Measurements from ENCODE around the gene FGG.

FGG gene

GRCh38 chr4:154612472-154613414 is at the start of gene FGG:
Gene FGG, minus strand, starts transcription at chr4:154612656. Its CDS starts 47 bp downstream, at chr4:154612609.
- no peak for DNase-seq (ENCODE audit: low read depth in 2 of 2)

GRCh38 chr4:154660052-154660451 is 47.6 kb upstream of the FGG start:
- no peak for DNase-seq (ENCODE audit: low read depth in 2 of 2)

- DNase-seq (ENCODE audit: low read depth in 2 of 2) = no peak
Observed at GRCh38 chr4:154658680-154659405, 46.4 kb upstream of the FGG start.

DNA sequence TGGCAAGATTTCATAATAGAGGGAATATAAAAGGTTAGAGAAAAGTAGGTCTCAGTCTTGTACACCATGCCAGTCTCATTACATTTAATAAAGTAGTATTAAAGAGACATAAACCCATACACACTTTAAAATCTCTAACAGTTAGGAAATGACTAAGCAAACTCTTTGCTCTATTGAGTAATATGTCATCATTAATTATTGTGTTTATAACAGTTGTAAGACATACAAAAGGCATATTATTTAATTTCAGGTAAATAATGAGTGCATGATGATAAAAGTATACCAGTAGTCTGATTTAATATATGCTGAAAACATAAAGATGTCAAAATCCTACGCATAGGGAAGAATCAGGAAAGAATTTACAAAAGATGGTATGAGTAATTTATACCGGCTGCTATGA is 31.0 kb upstream of the FGG start:
- DNase-seq (ENCODE audit: low read depth in 2 of 2) = no peak

GRCh38 chr4:154642373-154643009 is 30.0 kb upstream of the FGG start:
- no peak for DNase-seq (ENCODE audit: low read depth in 2 of 2)

DNA sequence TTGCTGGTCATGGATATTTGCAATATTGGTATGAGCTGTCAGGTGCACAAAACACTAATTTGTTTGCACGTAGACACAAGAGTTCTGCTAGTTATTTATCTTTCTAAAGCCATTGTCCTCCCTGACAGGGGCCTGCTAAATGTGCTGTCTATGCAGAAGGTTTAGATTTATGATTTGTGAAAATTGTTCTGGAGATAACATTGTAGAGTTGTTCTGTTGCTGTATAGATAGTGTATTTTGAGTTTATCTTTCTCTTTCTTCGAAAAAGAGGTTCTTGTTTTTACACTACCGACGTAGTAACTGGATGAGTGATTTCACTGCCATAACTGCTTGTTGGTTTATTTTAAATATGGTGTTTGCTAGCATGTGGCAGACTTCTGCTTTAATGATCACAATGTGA is 28.5 kb upstream of the FGG start:
- DNase-seq (ENCODE audit: low read depth in 2 of 2) = no peak

DNA sequence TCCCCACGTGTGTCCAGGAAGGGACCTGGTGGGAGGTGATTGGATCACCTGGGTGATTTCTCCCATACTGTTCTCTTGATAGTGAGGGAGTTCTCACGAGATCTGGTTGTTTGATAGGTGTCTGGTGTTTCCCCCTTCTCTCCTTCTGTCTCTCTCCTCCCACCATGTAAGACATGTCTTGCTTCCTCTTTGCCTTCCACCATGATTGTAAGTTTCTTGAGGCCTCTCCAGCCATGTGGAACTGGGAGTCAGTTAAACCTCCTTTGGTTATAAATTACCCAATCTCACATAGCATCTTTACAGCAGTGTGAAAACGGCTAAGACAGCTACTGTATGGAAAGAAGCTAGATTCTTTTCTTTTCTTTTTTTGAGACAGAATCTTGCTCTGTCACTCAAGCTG is 21.6 kb upstream of the FGG start:
- DNase-seq (ENCODE audit: low read depth in 2 of 2) = no peak

DNA sequence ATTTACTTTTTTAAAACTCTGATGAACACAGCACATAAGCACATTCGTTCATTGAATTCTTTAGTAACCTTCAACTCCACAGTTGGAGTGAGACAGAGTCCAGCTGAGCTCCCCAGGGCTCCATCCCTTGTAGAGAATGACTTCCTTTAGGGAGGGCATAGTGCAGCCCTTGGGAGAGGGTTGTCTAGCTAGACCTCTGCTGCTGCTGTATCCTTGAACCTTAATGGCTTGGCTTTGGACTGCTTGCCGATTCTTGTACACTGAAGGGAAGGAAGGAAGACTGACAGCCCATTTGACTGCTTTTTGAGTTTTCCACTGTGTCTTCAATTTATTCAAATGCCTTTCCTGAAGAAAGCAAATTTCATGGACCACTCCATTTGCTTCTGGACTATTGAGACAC is 19.4 kb upstream of the FGG start:
- no peak for DNase-seq (ENCODE audit: low read depth in 2 of 2)

GRCh38 chr4:154630324-154630723 is 17.9 kb upstream of the FGG start:
- DNase-seq (ENCODE audit: low read depth in 2 of 2) = no peak

DNA sequence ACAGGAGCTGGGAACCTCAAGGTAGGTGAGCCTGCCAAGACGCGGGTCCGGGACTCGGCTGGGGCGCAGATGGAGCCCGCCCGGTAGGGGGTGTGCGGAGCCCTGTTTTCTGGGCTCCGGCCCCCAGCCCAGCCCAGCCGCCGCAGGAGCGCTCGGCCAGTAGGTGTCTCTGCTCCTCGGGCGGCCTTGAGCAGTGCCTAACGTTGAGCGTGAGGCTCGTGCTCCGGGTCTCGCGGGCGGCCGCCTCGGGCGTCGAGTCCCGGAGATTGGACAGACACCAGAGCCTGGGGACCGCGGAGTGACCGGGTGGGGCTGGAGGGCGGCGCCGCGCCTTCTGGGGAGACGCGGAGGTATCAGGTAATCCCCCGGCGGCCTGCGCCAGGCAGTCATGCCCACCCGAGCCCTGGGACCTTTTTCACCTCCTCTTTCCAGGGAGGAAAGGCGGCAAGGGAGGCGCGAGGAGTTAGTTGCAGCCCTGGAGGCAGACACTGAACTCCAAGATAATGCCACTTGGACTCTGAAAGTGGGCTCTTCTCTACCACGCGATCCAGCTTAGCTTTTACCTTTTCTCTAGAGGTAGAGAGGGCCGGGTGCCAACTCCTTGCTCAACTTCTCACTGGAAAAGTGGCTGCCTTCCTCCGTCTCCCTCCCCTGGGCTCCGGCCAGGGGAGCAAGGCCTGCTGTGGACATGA is 14.5 kb upstream of the FGG start:
- DNase-seq (ENCODE audit: low read depth in 2 of 2) = peak; percentile 53 to 57

DNA sequence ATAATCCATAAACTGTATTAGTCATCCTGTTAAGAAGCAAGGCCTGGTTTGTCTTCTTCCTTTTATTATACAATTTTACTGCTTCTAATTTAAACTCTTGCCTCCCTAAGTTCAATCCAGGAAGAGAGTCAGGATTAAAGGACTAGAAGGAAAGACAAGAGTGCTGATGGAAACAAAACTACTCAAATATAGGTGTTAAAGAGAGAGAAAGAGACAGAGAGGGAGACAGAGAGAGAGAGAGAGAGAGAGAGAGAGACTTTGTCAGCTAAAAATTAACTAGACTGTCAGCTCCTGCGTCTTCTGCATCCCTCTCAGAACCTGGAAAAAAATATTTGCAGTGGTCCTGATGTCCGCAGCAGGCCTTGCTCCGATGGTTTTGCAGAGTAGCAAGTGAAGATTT is 13.5 kb upstream of the FGG start:
- no peak for DNase-seq (ENCODE audit: low read depth in 2 of 2)

GRCh38 chr4:154623995-154624394 is 11.5 kb upstream of the FGG start:
- no peak for DNase-seq (ENCODE audit: low read depth in 2 of 2)

DNA sequence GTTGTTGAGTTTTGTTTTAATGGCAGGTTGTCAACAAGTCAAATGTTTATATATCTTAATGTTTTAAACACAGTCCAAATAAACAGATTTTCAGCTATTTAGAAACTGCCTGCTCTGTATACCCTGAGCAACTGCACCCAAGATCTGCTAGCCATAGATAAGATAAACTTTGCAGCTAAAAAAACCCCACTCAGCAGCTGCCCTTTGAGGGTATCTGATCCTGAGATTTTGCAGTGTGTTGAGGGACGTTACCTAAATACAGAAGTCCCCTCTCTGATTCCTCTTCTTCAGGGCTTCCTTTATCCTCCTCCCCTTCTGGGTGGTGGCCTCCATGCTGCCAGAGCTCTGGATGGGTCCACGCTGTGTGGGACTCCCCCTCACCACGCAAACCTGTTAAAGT is 11.0 kb upstream of the FGG start:
- no peak for DNase-seq (ENCODE audit: low read depth in 2 of 2)

DNA sequence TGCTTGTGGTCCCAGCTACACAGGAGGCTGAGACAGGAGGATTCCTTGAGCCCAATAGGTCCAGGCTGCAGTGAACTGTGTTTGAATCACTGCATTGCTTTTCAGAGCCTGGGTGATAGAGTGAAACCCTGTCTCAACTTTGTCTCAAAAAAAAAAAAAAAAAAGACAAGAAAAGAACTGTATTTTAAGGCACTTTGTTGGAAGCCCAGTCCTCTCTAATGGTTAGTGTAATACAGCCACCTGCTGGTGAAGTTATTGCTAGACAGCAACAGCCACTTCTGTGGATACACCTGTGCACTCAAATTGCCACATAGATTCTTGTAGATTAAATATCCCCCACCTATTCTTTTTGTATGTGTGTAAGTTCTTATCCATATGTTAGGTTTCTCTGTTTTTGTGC is 10.1 kb upstream of the FGG start:
- no peak for DNase-seq (ENCODE audit: low read depth in 2 of 2)

DNA sequence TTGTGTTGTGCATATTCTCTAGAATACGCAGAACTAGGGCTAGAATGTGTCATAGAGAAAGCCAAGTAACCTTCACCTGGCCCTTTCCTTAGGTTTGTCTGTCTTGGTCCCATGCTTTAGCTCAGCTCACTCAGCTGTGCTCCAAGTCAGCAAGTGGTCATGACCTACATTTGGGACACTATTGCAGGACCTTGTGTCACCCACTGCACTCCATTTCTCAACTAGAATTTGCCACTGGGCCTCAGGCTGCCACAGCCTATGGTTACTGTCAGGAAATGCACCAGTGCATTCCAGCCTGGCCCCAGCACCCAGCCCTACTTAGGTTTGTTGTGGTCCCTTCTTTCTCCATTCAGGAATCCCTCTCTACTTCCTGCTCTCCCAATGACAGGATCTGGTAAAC is 7.7 kb upstream of the FGG start:
- DNase-seq (ENCODE audit: low read depth in 2 of 2) = no peak

GRCh38 chr4:154618708-154619315 is 6.4 kb upstream of the FGG start:
- DNase-seq (ENCODE audit: low read depth in 2 of 2) = peak; percentile 28 to 51

- DNase-seq (ENCODE audit: low read depth in 2 of 2) = no peak
Observed at GRCh38 chr4:154617820-154618317, 5.4 kb upstream of the FGG start.

GRCh38 chr4:154616731-154617130 is 4.3 kb upstream of the FGG start:
- DNase-seq (ENCODE audit: low read depth in 2 of 2) = no peak

DNA sequence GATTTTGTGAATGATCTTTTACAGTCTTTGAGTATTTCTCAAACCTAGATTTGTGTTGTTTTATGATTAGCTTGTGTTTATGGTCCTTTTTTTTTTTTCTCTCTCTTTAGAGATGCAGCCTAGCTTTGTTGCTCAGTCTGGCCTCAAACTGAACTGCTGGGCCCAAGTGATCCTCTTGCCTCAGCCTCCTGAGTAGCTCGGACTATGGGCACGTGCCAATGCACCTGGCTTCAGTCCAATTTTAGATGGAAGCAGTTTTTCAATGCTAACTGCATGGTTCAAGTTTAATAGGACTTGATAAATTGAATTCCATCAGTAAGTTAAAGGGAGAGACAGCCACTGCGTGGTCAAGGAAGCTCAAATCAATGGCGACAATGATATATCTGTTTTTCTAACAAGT is 3.8 kb upstream of the FGG start:
- no peak for DNase-seq (ENCODE audit: low read depth in 2 of 2)

DNA sequence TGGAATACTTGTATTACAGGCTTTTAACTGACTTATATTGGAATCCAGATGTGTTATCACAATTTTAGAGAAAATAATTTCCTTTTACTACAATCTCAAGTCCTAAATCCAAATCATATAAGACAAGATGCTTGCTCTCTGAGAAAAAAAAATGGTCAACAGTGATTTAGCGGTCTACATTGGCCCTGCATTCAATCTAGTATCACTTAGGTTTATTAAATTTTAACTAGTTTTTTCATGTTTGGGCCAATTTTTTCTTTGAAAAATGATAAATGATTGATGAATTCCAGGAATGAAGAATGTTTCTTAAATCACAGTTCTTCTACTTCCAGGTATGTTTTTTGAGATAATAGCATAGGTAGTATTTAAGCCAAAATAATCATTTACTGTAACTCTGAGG is 2.8 kb upstream of the FGG start:
- no peak for DNase-seq (ENCODE audit: low read depth in 2 of 2)

DNA sequence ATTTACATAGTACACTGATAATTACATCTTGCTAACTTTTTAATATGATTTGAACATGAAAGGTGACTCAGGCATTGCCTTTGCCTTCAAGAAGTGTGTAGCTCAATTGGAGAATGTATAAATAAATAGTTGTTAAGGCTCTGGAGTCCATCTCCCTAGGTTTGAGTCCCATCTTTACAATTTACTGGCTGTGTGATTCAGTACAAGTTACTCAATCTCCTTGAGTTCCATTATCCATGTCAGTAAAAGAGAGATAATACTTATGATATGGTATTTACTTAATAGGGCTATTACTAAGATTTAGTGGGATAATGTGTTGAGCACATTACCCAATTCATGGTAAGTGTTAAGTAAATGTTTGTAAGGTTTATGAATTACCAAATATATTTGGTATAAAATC is 1.9 kb upstream of the FGG start:
- DNase-seq (ENCODE audit: low read depth in 2 of 2) = no peak

Measured in stimulated activated CD4-positive, alpha-beta T cell treated with anti-CD3 and anti-CD28 coated beads, Interleukin-4, amount 100 ng/mL, for 48 hours (primary cell).